IPS DF 19.7 (cell line): ENCODE data around the gene VIPR1.

Experiments
- DNase-seq: peaks from one replicate; pipeline ENCODE4 v3.0.0-alpha.2; 2013; ENCODE audit warnings: low read depth, low spot score

VIPR1 gene

GRCh38 chr3:42510325-42510724 lies 7.9 kb downstream of the VIPR1 start:
- DNase-seq: no peak

- no peak for DNase-seq
These were observed 8.8 kb downstream of the VIPR1 start for GRCh38 chr3:42511201-42511600.

- no peak for DNase-seq
These were observed 9.3 kb downstream of the VIPR1 start for GRCh38 chr3:42511736-42512135.

GRCh38 chr3:42513121-42513520 lies 10.7 kb downstream of the VIPR1 start:
- no peak for DNase-seq

GRCh38 chr3:42513521-42513920 lies 11.1 kb downstream of the VIPR1 start:
- no peak for DNase-seq

- DNase-seq: no peak
These were observed 12.4 kb downstream of the VIPR1 start for GRCh38 chr3:42514876-42515275.

GRCh38 chr3:42515391-42515916 lies 13.0 kb downstream of the VIPR1 start:
- DNase-seq: no peak

GRCh38 chr3:42515976-42516375 lies 13.5 kb downstream of the VIPR1 start:
- no peak for DNase-seq

- DNase-seq: no peak
These were observed 14.0 kb downstream of the VIPR1 start for GRCh38 chr3:42516443-42516842.

GRCh38 chr3:42517117-42517516 lies 14.7 kb downstream of the VIPR1 start:
- DNase-seq: no peak

GRCh38 chr3:42518800-42519567 lies 16.5 kb downstream of the VIPR1 start:
- DNase-seq: no peak

- no peak for DNase-seq
These were observed 17.1 kb downstream of the VIPR1 start for GRCh38 chr3:42519568-42519962.

GRCh38 chr3:42520336-42520735 lies 17.9 kb downstream of the VIPR1 start:
- DNase-seq: no peak

GRCh38 chr3:42520906-42521305 lies 18.5 kb downstream of the VIPR1 start:
- no peak for DNase-seq

- no peak for DNase-seq
These were observed 22.3 kb downstream of the VIPR1 start for GRCh38 chr3:42524751-42525150.

- DNase-seq: no peak
These were observed 22.8 kb downstream of the VIPR1 start for GRCh38 chr3:42525212-42525611.

- no peak for DNase-seq
These were observed 23.4 kb downstream of the VIPR1 start for GRCh38 chr3:42525736-42526345.

- DNase-seq: no peak
These were observed 24.3 kb downstream of the VIPR1 start for GRCh38 chr3:42526616-42527367.

- DNase-seq: no peak
These were observed 25.0 kb downstream of the VIPR1 start for GRCh38 chr3:42527368-42527917.

GRCh38 chr3:42529468-42529867 lies 27.0 kb downstream of the VIPR1 start:
- no peak for DNase-seq

GRCh38 chr3:42530073-42530472 lies 27.6 kb downstream of the VIPR1 start:
- DNase-seq: no peak

- no peak for DNase-seq
These were observed 29.0 kb downstream of the VIPR1 start for GRCh38 chr3:42531470-42531869.
